Hepatocyte (in vitro differentiated cells): ENCODE measurements around the gene ITPK1. TPM values are rescaled to one million over a fixed set of nuclear protein-coding genes. Genes with fewer than 3 reads are reported as not detected.

Source experiments
- DNase-seq: peaks from one replicate; pipeline ENCODE4 v3.0.0-alpha.2; 2016; ENCODE audit warnings: low spot score
- H2AFZ ChIP-seq: fragments of 200-600 bp; sonication (generic); 2 replicates; pipeline ENCODE4 v1.6.0; 2016; ENCODE audit warnings: antibody characterized with exemption, mild to moderate bottlenecking
- H3K27ac ChIP-seq: fragments of 200-600 bp; sonication (generic); 2 replicates; pipeline ENCODE4 v1.5.1; 2016; ENCODE audit warnings: mild to moderate bottlenecking
- H3K27me3 ChIP-seq: fragments of 200-600 bp; sonication (generic); 2 replicates; pipeline ENCODE4 v1.6.1; 2016
- H3K36me3 ChIP-seq: fragments of 200-600 bp; sonication (generic); replicated peaks from 2 replicates; pipeline ENCODE4 v1.5.1; 2016; ENCODE audit warnings: low read depth; ENCODE audit not compliant: insufficient read depth
- H3K4me1 ChIP-seq: fragments of 200-600 bp; sonication (generic); 2 replicates; pipeline ENCODE4 v1.5.1; 2016; ENCODE audit warnings: mild to moderate bottlenecking, moderate library complexity; ENCODE audit not compliant: insufficient read depth
- H3K4me2 ChIP-seq: fragments of 200-600 bp; sonication (generic); 2 replicates; pipeline ENCODE4 v1.6.0; 2016
- H3K4me3 ChIP-seq: fragments of 200-600 bp; sonication (generic); 2 replicates; pipeline ENCODE4 v1.5.1; 2016; ENCODE audit warnings: mild to moderate bottlenecking
- H3K79me2 ChIP-seq: fragments of 200-600 bp; sonication (generic); 2 replicates; pipeline ENCODE4 v1.6.0; 2017; ENCODE audit warnings: mild to moderate bottlenecking
- H3K9me2 ChIP-seq: fragments of 200-600 bp; sonication (generic); replicated peaks from 2 replicates; pipeline ENCODE4 v1.6.0; 2017; ENCODE audit warnings: mild to moderate bottlenecking; ENCODE audit not compliant: insufficient read depth
- H3K9me3 ChIP-seq: fragments of 200-600 bp; sonication (generic); 2 replicates; pipeline ENCODE4 v1.5.1; 2016; ENCODE audit warnings: low read depth, mild to moderate bottlenecking
- H4K20me1 ChIP-seq: fragments of 200-600 bp; sonication (generic); 2 replicates; pipeline ENCODE4 v1.6.0; 2016; ENCODE audit warnings: mild to moderate bottlenecking; ENCODE audit not compliant: insufficient read depth, poor library complexity, severe bottlenecking
- EZH2 ChIP-seq: fragments of 200-600 bp; sonication (generic); IDR thresholded peaks from 2 replicates; pipeline ENCODE4 v1.6.1; 2016; ENCODE audit warnings: antibody characterized with exemption, mild to moderate bottlenecking, borderline replicate concordance
- EZH2phosphoT487 ChIP-seq: fragments of 200-600 bp; sonication (generic); IDR thresholded peaks from one replicate; pipeline ENCODE4 v1.6.1; 2018; ENCODE audit warnings: antibody characterized with exemption, mild to moderate bottlenecking, low read depth, moderate library complexity; ENCODE audit not compliant: unreplicated experiment, severe bottlenecking
- WGBS: methylation state at CpG from one replicate; pipeline ENCODE4 v1.1.6; 2016; ENCODE audit warnings: low lambda C conversion rate; ENCODE audit errors: missing lambda C conversion rate; 5-methylcytosine and 5-hydroxymethylcytosine counted together
- polyA plus RNA-seq: library from polyadenylated mRNA; unstranded; fragments of >200 nt; fragmentation: Nextera tagmentation; extraction: Ambion mirVana; gene quantifications from 2 replicates; pipeline ENCODE4 v1.2.1, GENCODE V29; 2016
- total RNA-seq: library from RNA; depleted of rRNA; stranded (reverse); fragments of >200 nt; gene quantifications from 2 replicates; pipeline ENCODE4 v1.2.3, GENCODE V29; 2014
- TF ChIP-seq, protein P1 (sequence below): fragments of 200-600 bp; sonication (generic); IDR thresholded peaks from 2 replicates; pipeline ENCODE4 v1.5.1; 2016; ENCODE audit warnings: antibody characterized with exemption, mild to moderate bottlenecking; ENCODE audit not compliant: poor library complexity

Gene ITPK1
- total and polyA plus RNA-seq, 2 experiments from 2014 or later, result 49.8 to 66.7 TPM

DNA sequence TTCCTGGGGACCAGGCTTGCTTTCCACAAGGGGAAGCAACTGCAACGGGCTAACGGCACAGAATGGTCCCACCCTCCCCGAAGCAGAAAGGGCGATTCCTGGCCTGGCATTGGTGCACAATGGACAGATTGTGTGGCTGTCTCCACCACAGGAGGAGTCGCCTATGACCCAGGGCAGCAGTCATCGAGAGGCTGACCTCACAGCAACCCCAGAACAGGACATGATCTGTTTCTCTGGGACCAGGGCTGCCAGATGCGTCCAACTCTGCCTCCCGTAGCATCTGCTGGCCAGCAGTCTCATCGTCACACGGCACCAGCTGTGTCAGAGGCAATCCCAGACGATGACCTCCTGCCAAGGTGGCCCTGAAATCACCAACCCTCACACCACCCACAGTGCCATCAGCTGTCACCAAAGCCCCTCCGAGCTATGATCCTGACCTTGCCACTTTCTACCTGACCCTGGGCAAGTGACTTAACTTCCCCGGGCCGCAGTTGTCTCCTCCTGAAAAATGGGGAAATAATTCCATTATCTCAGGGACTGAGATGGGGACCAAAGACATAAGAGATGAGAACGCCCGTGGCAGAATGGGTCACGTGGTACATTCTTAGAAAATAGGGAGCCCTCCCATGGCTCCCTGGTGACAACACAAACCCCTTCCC lies 106.1 kb downstream of the ITPK1 start:
- no peak overlapping the region for H3K4me2 ChIP-seq
- H3K36me3 ChIP-seq, result no peaks in the 10 kb centered on the region
- peaks cover 17% of the 10 kb centered on the region for H3K79me2 ChIP-seq
- H2AFZ ChIP-seq, result no peak overlapping the region
- H3K9me3 ChIP-seq, result no peaks in the 10 kb centered on the region
- no peak overlapping the region for H3K27ac ChIP-seq
- H3K9me2 ChIP-seq, result no peaks in the 10 kb centered on the region
- TF ChIP-seq EZH2, result no peak
- TF ChIP-seq, protein P1, sequence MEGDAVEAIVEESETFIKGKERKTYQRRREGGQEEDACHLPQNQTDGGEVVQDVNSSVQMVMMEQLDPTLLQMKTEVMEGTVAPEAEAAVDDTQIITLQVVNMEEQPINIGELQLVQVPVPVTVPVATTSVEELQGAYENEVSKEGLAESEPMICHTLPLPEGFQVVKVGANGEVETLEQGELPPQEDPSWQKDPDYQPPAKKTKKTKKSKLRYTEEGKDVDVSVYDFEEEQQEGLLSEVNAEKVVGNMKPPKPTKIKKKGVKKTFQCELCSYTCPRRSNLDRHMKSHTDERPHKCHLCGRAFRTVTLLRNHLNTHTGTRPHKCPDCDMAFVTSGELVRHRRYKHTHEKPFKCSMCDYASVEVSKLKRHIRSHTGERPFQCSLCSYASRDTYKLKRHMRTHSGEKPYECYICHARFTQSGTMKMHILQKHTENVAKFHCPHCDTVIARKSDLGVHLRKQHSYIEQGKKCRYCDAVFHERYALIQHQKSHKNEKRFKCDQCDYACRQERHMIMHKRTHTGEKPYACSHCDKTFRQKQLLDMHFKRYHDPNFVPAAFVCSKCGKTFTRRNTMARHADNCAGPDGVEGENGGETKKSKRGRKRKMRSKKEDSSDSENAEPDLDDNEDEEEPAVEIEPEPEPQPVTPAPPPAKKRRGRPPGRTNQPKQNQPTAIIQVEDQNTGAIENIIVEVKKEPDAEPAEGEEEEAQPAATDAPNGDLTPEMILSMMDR, result no peak
- peaks cover 22% of the 10 kb centered on the region for H4K20me1 ChIP-seq
- H3K27me3 ChIP-seq, result no peaks in the 10 kb centered on the region
- no peak overlapping the region for H3K4me3 ChIP-seq
- H3K4me1 ChIP-seq, result peaks cover 27% of the 10 kb centered on the region
- DNase-seq, result no peak
- WGBS, result 94% methylated on average over 17 of the region's 17 CpGs

DNA sequence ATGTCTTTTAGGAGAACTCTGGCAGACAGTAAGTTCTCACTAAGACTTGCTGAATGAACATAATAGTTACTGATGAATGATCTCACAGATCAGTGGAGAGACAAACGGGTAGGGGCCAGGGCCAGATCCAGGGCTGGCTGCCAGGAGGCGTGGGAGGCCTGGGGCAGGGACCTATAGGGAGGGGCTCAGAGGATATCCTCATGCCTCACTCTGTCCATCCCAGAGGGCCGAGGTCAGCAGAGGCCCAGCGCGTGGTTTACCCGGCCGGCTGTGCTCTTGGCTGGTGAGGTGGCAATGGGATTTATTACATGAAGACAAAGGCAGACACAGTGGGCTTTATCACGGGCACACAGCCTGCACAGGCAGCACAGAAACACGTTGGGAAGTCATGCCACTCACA lies 107.3 kb downstream of the ITPK1 start:
- H3K36me3 ChIP-seq, result no peaks in the 10 kb centered on the region
- no peak overlapping the region for H2AFZ ChIP-seq
- H4K20me1 ChIP-seq, result peaks cover 22% of the 10 kb centered on the region
- no peak for DNase-seq
- H3K9me3 ChIP-seq, result no peaks in the 10 kb centered on the region
- WGBS, result 78% methylated on average over 9 of the region's 9 CpGs
- H3K4me2 ChIP-seq, result no peak overlapping the region
- TF ChIP-seq EZH2 (no peak), EZH2phosphoT487 (no peak)
- TF ChIP-seq, protein P1, result no peak
- no peak overlapping the region for H3K4me3 ChIP-seq
- H3K79me2 ChIP-seq, result peaks cover 17% of the 10 kb centered on the region
- H3K4me1 ChIP-seq, result peaks cover 24% of the 10 kb centered on the region
- no peaks in the 10 kb centered on the region for H3K27me3 ChIP-seq
- H3K27ac ChIP-seq, result no peak overlapping the region
- no peaks in the 10 kb centered on the region for H3K9me2 ChIP-seq

DNA sequence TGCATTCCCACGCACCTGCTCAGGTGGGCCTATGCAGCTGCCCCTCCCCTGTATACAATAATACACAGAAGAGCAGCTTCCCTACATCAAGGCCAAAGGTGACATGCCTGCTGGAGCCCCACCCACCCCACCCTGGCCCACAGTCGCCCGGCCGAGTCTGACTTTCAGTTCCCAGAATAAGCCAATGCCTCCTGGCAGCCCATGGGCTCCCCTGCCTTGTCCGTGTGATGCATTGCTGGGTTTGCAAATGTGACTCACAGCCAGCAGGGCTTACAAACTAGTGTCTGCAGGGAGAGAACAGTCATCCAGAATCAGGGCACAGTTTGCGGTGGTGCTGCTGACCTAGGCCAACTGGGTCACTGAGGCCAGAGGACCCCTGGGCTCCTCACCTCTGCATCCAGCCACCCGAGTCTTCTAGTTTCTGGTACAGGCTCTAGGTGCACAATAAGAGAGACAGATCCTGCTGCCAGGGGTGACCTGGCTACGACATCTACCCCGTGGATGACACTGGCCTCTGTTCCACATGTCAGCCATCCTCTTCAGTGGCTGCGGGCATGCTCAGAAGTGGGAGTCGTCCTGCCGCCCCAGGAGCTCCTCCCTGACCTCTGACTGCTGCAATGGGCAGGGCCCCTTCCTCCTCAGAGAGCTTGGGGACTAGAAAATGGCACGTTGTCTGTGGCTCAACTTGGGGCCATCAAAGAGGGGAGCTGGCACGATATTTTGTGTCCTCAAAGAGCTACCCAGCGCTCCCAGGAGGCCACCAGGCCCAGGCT lies 108.3 kb downstream of the ITPK1 start:
- Histone ChIP-seq H3K36me3 (no peaks in the 10 kb centered on the region), H3K27me3 (no peaks in the 10 kb centered on the region), H3K27ac (no peak overlapping the region), H3K4me3 (no peak overlapping the region), H3K9me2 (no peaks in the 10 kb centered on the region), H3K4me2 (no peak overlapping the region), H3K9me3 (no peaks in the 10 kb centered on the region), H3K4me1 (peaks cover 16% of the 10 kb centered on the region), H4K20me1 (peaks cover 22% of the 10 kb centered on the region), H2AFZ (no peak overlapping the region), H3K79me2 (peaks cover 19% of the 10 kb centered on the region)
- DNase-seq, result no peak
- TF ChIP-seq EZH2 (no peak), EZH2phosphoT487 (no peak)
- TF ChIP-seq, protein P1, result no peak
- WGBS, result 95% methylated on average over 14 of the region's 15 CpGs
